H1 (cell line): ENCODE data around the gene POLH. TPM values are rescaled to one million over a fixed set of nuclear protein-coding genes. Genes with fewer than 3 reads are reported as not detected.

ENCODE experiments used
- CTCF ChIA-PET: fragments of 300-600 bp; sonication (Branson Sonifier 250); formaldehyde crosslinking; loops from one replicate; lab custom pipeline; 2021; ENCODE audit not compliant: partially characterized antibody; lab: Charles Lee
- POLR2A ChIA-PET: fragments of 300-600 bp; sonication (Branson Sonifier 250); formaldehyde crosslinking; loops from one replicate; lab custom pipeline; 2021; ENCODE audit warnings: inconsistent platforms; ENCODE audit not compliant: partially characterized antibody; lab: Charles Lee
- DNase-seq, 2 experiments: peaks; one replicate each; pipeline versions ENCODE4 v3.0.0 to v3.0.0-alpha.2; 2010 to 2022; ENCODE audit warnings: low spot score in 2 of 2, low read depth in 1 of 2, mixed read lengths in 1 of 2
- FAIRE-seq: peaks from 2 replicates; lab custom pipeline; 2011; peaks lifted over from hg19 to GRCh38; lab: Jason Lieb, UNC
- H2AFZ ChIP-seq: 2 replicates; pipeline ENCODE4 v1.8.1; 2012; ENCODE audit warnings: low read length, inconsistent platforms
- H2AK5ac ChIP-seq: 2 replicates; pipeline ENCODE4 v1.6.1; 2013; ENCODE audit warnings: low read depth, low read length
- H2BK120ac ChIP-seq: replicated peaks from 2 replicates; pipeline ENCODE3; 2013; ENCODE audit warnings: low read depth, low read length, inconsistent platforms
- H2BK12ac ChIP-seq: 2 replicates; pipeline ENCODE4 v1.6.1; 2013; ENCODE audit warnings: low read depth, low read length
- H2BK15ac ChIP-seq: 2 replicates; pipeline ENCODE4 v1.6.1; 2013; ENCODE audit warnings: low read length
- H2BK20ac ChIP-seq: 2 replicates; pipeline ENCODE4 v1.6.1; 2013; ENCODE audit warnings: low read length
- H2BK5ac ChIP-seq: 2 replicates; pipeline ENCODE4 v1.6.1; 2013; ENCODE audit warnings: low read depth, low read length
- H3K14ac ChIP-seq: 2 replicates; pipeline ENCODE4 v1.6.1; 2013; ENCODE audit warnings: inconsistent platforms; ENCODE audit not compliant: insufficient read length
- H3K18ac ChIP-seq: 2 replicates; pipeline ENCODE4 v1.6.1; 2013; ENCODE audit warnings: low read length; ENCODE audit errors: extremely low read depth
- H3K23ac ChIP-seq: 2 replicates; pipeline ENCODE4 v1.6.1; 2013; ENCODE audit warnings: inconsistent platforms; ENCODE audit not compliant: insufficient read length
- H3K23me2 ChIP-seq: 2 replicates; pipeline ENCODE4 v1.6.1; 2013; ENCODE audit warnings: low read depth, low read length
- H3K27ac ChIP-seq: 2 replicates; pipeline ENCODE4 v1.6.1; 2011; ENCODE audit warnings: low read depth, low read length, inconsistent platforms
- H3K27me3 ChIP-seq, 4 experiments: replicated peaks in 1 of 4; 1 replicate in 1 of 4; 2 replicates in 3 of 4; pipeline versions ENCODE4 v1.6.1 to v1.8.1; 2011 to 2013; ENCODE audit warnings: low read length in 3 of 4, mild to moderate bottlenecking in 3 of 4, inconsistent platforms in 2 of 4, mixed read lengths in 2 of 4, moderate library complexity in 1 of 4; ENCODE audit not compliant: control insufficient read depth in 3 of 4, insufficient read depth in 3 of 4; ENCODE audit errors: extremely low read depth in 1 of 4
- H3K36me3 ChIP-seq, 4 experiments: 2 replicates each; pipeline versions ENCODE4 v1.6.1 to v1.8.1; 2011 to 2013; ENCODE audit warnings: mild to moderate bottlenecking in 4 of 4, low read length in 3 of 4, moderate library complexity in 2 of 4, control low read depth in 1 of 4, inconsistent platforms in 1 of 4; ENCODE audit not compliant: insufficient read depth in 4 of 4, control insufficient read depth in 2 of 4
- H3K4ac ChIP-seq: replicated peaks from 2 replicates; pipeline ENCODE3; 2013; ENCODE audit warnings: low read length, low read depth, mixed read lengths, inconsistent platforms; ENCODE audit not compliant: insufficient read length
- H3K4me1 ChIP-seq, 4 experiments: replicated peaks in 1 of 4; 1 replicate in 1 of 4; 2 replicates in 3 of 4; pipeline versions ENCODE4 v1.6.1 to v1.8.1; 2011 to 2013; ENCODE audit warnings: low read length in 3 of 4, inconsistent platforms in 2 of 4, mixed read lengths in 1 of 4; ENCODE audit not compliant: insufficient read depth in 4 of 4, control insufficient read depth in 3 of 4
- H3K4me2 ChIP-seq, 2 experiments: 2 replicates each; pipeline versions ENCODE4 v1.6.1 to v1.8.1; 2011 to 2013; ENCODE audit warnings: low read depth in 2 of 2, low read length in 2 of 2, control low read depth in 1 of 2, inconsistent platforms in 1 of 2, mild to moderate bottlenecking in 1 of 2; ENCODE audit not compliant: insufficient read depth in 1 of 2
- H3K4me3 ChIP-seq, 4 experiments: fragments of 200-600, 300-600 bp in 1 of 4; sonication (generic), shearing (Covaris generic), sonication (Bioruptor Twin) in 1 of 4; 2 replicates each; pipeline versions ENCODE4 v1.5.1 to v1.8.1; 2011 to 2016; ENCODE audit warnings: low read length in 4 of 4, low read depth in 3 of 4, control low read depth in 2 of 4, inconsistent platforms in 2 of 4, mild to moderate bottlenecking in 2 of 4, mixed read lengths in 1 of 4, moderate library complexity in 1 of 4; ENCODE audit not compliant: insufficient read depth in 2 of 4; ENCODE audit errors: extremely low read depth in 1 of 4
- H3K56ac ChIP-seq: replicated peaks from 2 replicates; pipeline ENCODE3; 2013; ENCODE audit warnings: low read depth, mild to moderate bottlenecking, mixed read lengths, low read length, inconsistent platforms; ENCODE audit not compliant: insufficient read length
- H3K79me1 ChIP-seq: 2 replicates; pipeline ENCODE4 v1.6.1; 2013; ENCODE audit warnings: low read depth, low read length, control low read depth
- H3K79me2 ChIP-seq, 2 experiments: 2 replicates each; pipeline versions ENCODE4 v1.6.1 to v1.8.1; 2012 to 2013; ENCODE audit warnings: low read length in 2 of 2, mild to moderate bottlenecking in 2 of 2, inconsistent platforms in 1 of 2; ENCODE audit not compliant: insufficient read depth in 2 of 2, control insufficient read depth in 1 of 2
- H3K9ac ChIP-seq, 4 experiments: replicated peaks in 1 of 4; 1 replicate in 1 of 4; 2 replicates in 3 of 4; pipeline versions ENCODE4 v1.6.1 to v1.8.1; 2011 to 2013; ENCODE audit warnings: low read depth in 3 of 4, low read length in 3 of 4, control low read depth in 2 of 4, mild to moderate bottlenecking in 2 of 4, moderate library complexity in 2 of 4, inconsistent platforms in 1 of 4; ENCODE audit errors: extremely low read depth in 1 of 4
- H3K9me3 ChIP-seq, 2 experiments: 2 replicates each; pipeline versions ENCODE4 v1.6.1 to v1.8.1; 2012 to 2013; ENCODE audit warnings: mild to moderate bottlenecking in 2 of 2, moderate library complexity in 2 of 2, control low read depth in 1 of 2, inconsistent platforms in 1 of 2, low read depth in 1 of 2, low read length in 1 of 2, mixed read lengths in 1 of 2; ENCODE audit not compliant: insufficient read depth in 2 of 2
- H4K20me1 ChIP-seq, 2 experiments: replicated peaks in 1 of 2; 2 replicates each; pipeline versions ENCODE3 to v1.8.1; 2011 to 2013; ENCODE audit warnings: inconsistent platforms in 2 of 2, low read length in 2 of 2, mild to moderate bottlenecking in 1 of 2; ENCODE audit not compliant: insufficient read depth in 2 of 2, control insufficient read depth in 1 of 2
- H4K5ac ChIP-seq: 2 replicates; pipeline ENCODE4 v1.6.1; 2013; ENCODE audit warnings: low read length, low read depth, mixed read lengths, inconsistent platforms; ENCODE audit not compliant: insufficient read length
- H4K8ac ChIP-seq: 2 replicates; pipeline ENCODE4 v1.8.0; 2013; ENCODE audit warnings: mild to moderate bottlenecking, moderate library complexity, low read length, inconsistent platforms; ENCODE audit not compliant: insufficient read depth; ENCODE audit errors: extremely low read depth
- H4K91ac ChIP-seq: replicated peaks from 2 replicates; pipeline ENCODE3; 2013; ENCODE audit warnings: low read length, mixed read lengths, inconsistent platforms; ENCODE audit not compliant: insufficient read length
- EGR1 ChIP-seq: IDR thresholded peaks from 2 replicates; pipeline ENCODE4 v1.6.1; 2011; ENCODE audit warnings: low read depth, low read length, borderline replicate concordance
- JUND ChIP-seq: IDR thresholded peaks from 2 replicates; pipeline ENCODE4 v1.6.1; 2011; ENCODE audit warnings: mild to moderate bottlenecking, improper control_type of control experiment, low read length
- TBP ChIP-seq: IDR thresholded peaks from 2 replicates; pipeline ENCODE4 v1.6.1; 2011; ENCODE audit warnings: low read depth, low read length, improper control_type of control experiment
- WGBS, 2 experiments: shearing (Covaris generic) in 1 of 2; methylation state at CpG; one replicate each; pipeline versions ENCODE4 v1.1.6 to v1.1.7; 2013 to 2015; ENCODE audit warnings: low lambda C conversion rate in 2 of 2, mixed read lengths in 2 of 2, inconsistent platforms in 1 of 2, low coverage in 1 of 2, missing lambda C conversion rate in 1 of 2; ENCODE audit not compliant: insufficient replicate concordance in 2 of 2, insufficient coverage in 1 of 2, insufficient read length in 1 of 2; ENCODE audit errors: extremely low coverage in 1 of 2, missing lambda C conversion rate in 1 of 2; 5-methylcytosine and 5-hydroxymethylcytosine counted together
- polyA plus RNA-seq, 7 experiments: library from polyadenylated mRNA; depleted of rRNA in 3 of 7; stranded (reverse) in 5 of 7; unstranded in 2 of 7; fragments of >200 nt in 5 of 7; fragments of 200-250 nt in 2 of 7; gene quantifications; 1 replicate in 5 of 7; 2 replicates in 1 of 7; 4 replicates in 1 of 7; pipeline versions ENCODE4 v1.2.1 to v1.2.3, GENCODE V29; 2011 to 2013; ENCODE audit warnings: missing spikeins in 2 of 7, mixed read lengths in 2 of 7
- total RNA-seq: library from RNA; stranded (reverse); fragmentation: NEBNext Ultra II Directional; extraction: Animal tissue kit (Norgen Biotek cat#: 25700); gene quantifications from 2 replicates; pipeline ENCODE4 v1.2.1, GENCODE V29; 2021

POLH gene
- total and polyA plus RNA-seq, 2 of the 8 experiments (the other 6 are each of a cell fraction or from before 2014, with no cell fraction given): 5.8 to 12.4 TPM

DNA sequence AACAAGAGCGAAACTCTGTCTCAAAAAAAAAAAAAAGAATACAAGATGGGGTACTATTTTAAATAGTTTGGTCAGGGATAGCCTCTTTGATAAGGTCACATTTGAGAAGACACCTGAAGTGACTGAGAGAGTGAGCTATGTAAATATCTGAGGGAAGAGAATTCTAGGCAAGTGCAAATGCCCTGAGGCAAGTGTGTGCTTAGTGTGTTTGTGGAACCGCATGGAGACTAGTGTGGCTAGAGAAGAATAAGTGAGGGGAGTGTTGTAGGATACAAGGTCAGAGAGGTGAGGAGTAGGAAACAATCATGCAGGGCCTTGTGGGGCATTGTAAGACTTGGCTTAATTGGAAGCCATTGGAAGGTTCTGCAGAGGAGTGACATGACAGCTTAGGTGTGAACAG, 72.3 kb downstream of the POLH start:
- FAIRE-seq: no peak
- 94% methylated on average over 1 of the region's 2 CpGs; no CpG with 5 or more reads in 1 of the 2 experiments for WGBS, 2 experiments
- no peaks in the 10 kb centered on the region for H3K79me1 ChIP-seq
- no peak for TF ChIP-seq TBP
- no peak for TF ChIP-seq JUND
- no peak for TF ChIP-seq EGR1

More for the DNA sequence above, 72.3 kb downstream of the POLH start:
- ChIA-PET CTCF (interaction anchor here (0.9 to 4.5 kb wide), 2 partner anchors 19 to 111 kb away, joined by 3 to 35 read pairs; no protein-coding TSS in a partner anchor), POLR2A (interaction anchor here (1.0 to 5.6 kb wide), 2 partner anchors 20 to 40 kb away, joined by 3 to 33 read pairs; no protein-coding TSS in a partner anchor)
- no peak overlapping the region for H4K91ac ChIP-seq
- no peak overlapping the region for H2BK120ac ChIP-seq
- H4K5ac ChIP-seq: no peak overlapping the region
- H3K4me2 ChIP-seq: no peak overlapping the region
- H3K23ac ChIP-seq: no peak overlapping the region
- H4K8ac ChIP-seq: no peak overlapping the region
- no peaks in the 10 kb centered on the region for H3K9me3 ChIP-seq
- no peaks in the 10 kb centered on the region for H3K79me2 ChIP-seq
- H2BK12ac ChIP-seq: no peak overlapping the region
- no peak overlapping the region for H2BK15ac ChIP-seq
- peak overlapping the region; percentile 72; the same call in 1 of the 2 replicates for H2BK20ac ChIP-seq
- H3K4ac ChIP-seq: peak overlapping the region; percentile 69
- H3K56ac ChIP-seq: peak overlapping the region; percentile 59
- H3K9ac ChIP-seq: no peak overlapping the region
- no peaks in the 10 kb centered on the region for H4K20me1 ChIP-seq
- H3K27me3 ChIP-seq: no peaks in the 10 kb centered on the region
- no peak overlapping the region; the same call in 1 of the 2 replicates for H2AK5ac ChIP-seq
- H3K36me3 ChIP-seq: no peaks in the 10 kb centered on the region
- H3K4me1 ChIP-seq: no peaks in the 10 kb centered on the region; a peak in 1 of 7 replicates
- DNase-seq: no peak
- no peak overlapping the region for H2AFZ ChIP-seq
- H3K27ac ChIP-seq: no peak overlapping the region
- no peak overlapping the region for H3K14ac ChIP-seq
- peaks cover 3% of the 10 kb centered on the region; the same call in 1 of the 2 replicates for H3K23me2 ChIP-seq
- no peak overlapping the region for H3K4me3 ChIP-seq
- H3K18ac ChIP-seq: no peak overlapping the region
- H2BK5ac ChIP-seq: no peak overlapping the region
